Adrenal gland (tissue), 12 donors: Measurements from ENCODE around the gene RTL1. TPM values are rescaled to one million over a fixed set of nuclear protein-coding genes. Genes with fewer than 3 reads are reported as not detected.
A peak's percentile ranks its signal among the peaks of the same experiment; 100 is the strongest.

Experiments used
- DNase-seq, 7 donors: peaks; one replicate each; pipeline ENCODE4 v3.0.0-alpha.2; 2019 to 2020
- H3K27ac ChIP-seq, 5 donors: fragments of 200-600 bp; sonication (generic) in 4 of 5; 1 replicate in 3 of 5; 2 replicates in 2 of 5; pipeline versions ENCODE4 v1.5.1 to v1.8.0; 2016 to 2020; ENCODE audit warnings: mild to moderate bottlenecking in 1 of 5
- H3K27me3 ChIP-seq: fragments of 200-600 bp; 2 replicates; pipeline ENCODE4 v1.8.0; 2021
- H3K36me3 ChIP-seq, 2 donors: fragments of 200-600 bp; replicated peaks in 1 of 2; 1 replicate in 1 of 2; 2 replicates in 1 of 2; pipeline versions ENCODE4 v1.5.1 to v1.8.0; 2018 to 2022
- H3K4me1 ChIP-seq, 2 donors: fragments of 200-600 bp; replicated peaks in 1 of 2; 1 replicate in 1 of 2; 2 replicates in 1 of 2; pipeline versions ENCODE4 v1.5.1 to v1.8.0; 2018 to 2021
- H3K4me3 ChIP-seq, 4 donors: fragments of 200-600 bp; sonication (generic) in 3 of 4; one replicate each; pipeline ENCODE4 v1.5.1; 2016 to 2018
- H3K9me3 ChIP-seq, 3 donors: fragments of 200-600 bp; sonication (generic) in 1 of 3; replicated peaks in 1 of 3; 1 replicate in 2 of 3; 2 replicates in 1 of 3; pipeline versions ENCODE4 v1.5.1 to v1.8.0; 2016 to 2021
- CTCF ChIP-seq, 6 experiments: fragments of 450-650 bp in 4 of 6; fragments of 200-600 bp in 2 of 6; sonication (generic) in 1 of 6; IDR thresholded peaks; 1 replicate in 5 of 6; 2 replicates in 1 of 6; pipeline versions ENCODE4 v1.5.1 to v1.8.0; 2016 to 2021; ENCODE audit warnings: antibody characterized with exemption in 6 of 6, mild to moderate bottlenecking in 2 of 6, moderate library complexity in 1 of 6
- POLR2A ChIP-seq, 2 donors: fragments of 450-650 bp; IDR thresholded peaks; one replicate each; pipeline ENCODE4 v1.6.1; 2017; ENCODE audit warnings: antibody characterized with exemption in 2 of 2, mild to moderate bottlenecking in 2 of 2, moderate library complexity in 1 of 2
- WGBS, 4 donors: extraction: QIAGEN DNeasy Blood & Tissue Kit in 2 of 4; methylation state at CpG; one replicate each; pipeline versions ENCODE4 v1.1.5 to v1.1.7; 2013 to 2017; 5-methylcytosine and 5-hydroxymethylcytosine counted together
- intact Hi-C, 2 donors: fragments of 100-400 bp; cut with DNase I; formaldehyde crosslinking; loops; one replicate each; pipeline versions ENCODE4 v1.14.1 to v1.15.0; 2022 to 2023
- polyA plus RNA-seq, 3 donors: library from polyadenylated mRNA; stranded (reverse); fragments of 200-250 nt in 2 of 3; fragments of 350-450 nt in 1 of 3; fragmentation: Illumina TruSeq in 1 of 3; extraction: RNeasy Lipid Tissue Mini Kit (QIAGEN cat#74804) in 1 of 3; gene quantifications; one replicate each; pipeline ENCODE4 v1.2.3, GENCODE V29; 2013 to 2014
- total RNA-seq, 9 donors: library from RNA; depleted of rRNA in 4 of 9; stranded (reverse); fragments of >200 nt in 4 of 9; fragments of 120-200 nt in 1 of 9; fragmentation: NEBNext Ultra II Directional in 1 of 9; extraction: Animal tissue kit (Norgen Biotek cat#: 25700) in 1 of 9; gene quantifications; one replicate each; pipeline versions ENCODE4 v1.1.0 to v1.2.4, GENCODE V29; 2013 to 2023
- donor health status: healthy with polysubstance abuse.
- donor health status: Bipolar disorder and iron deficiency.
- donor health status: DM: yes; HTN: yes; CAD: no.
- donor health status: DM: no; HTN: no; CAD: no.
- donor health status: DM: no; HTN: no; CAD: no.
- donor health status: DM: yes; HTN: yes; CAD: no.

The RTL1 gene
- total and polyA plus RNA-seq, 12 donors, result 0.11 to 6.2 (median 1.0) TPM; not detected in 3

GRCh38 chr14:100859781-100860180 lies 43.7 kb downstream of the RTL1 start:
- TF ChIP-seq CTCF (IDR thresholded peaks at IDR 0.05) (no peak), POLR2A (IDR thresholded peaks at IDR 0.05) (no peak)
- no peaks in the 10 kb centered on the region for H3K9me3 ChIP-seq
- peak overlapping the region in 1 of 5 donors; percentile 8 for H3K27ac ChIP-seq
- DNase-seq, result no peak
- H3K4me3 ChIP-seq, result no peak overlapping the region
- peaks cover 0 to 14% of the 10 kb centered on the region in 2 donors for H3K4me1 ChIP-seq
- H3K27me3 ChIP-seq, result no peaks in the 10 kb centered on the region
- 89 to 96% (median 90%) methylated on average over 8 to 18 of the region's 18 CpGs for WGBS, 4 donors
- intact Hi-C loops, result no loop called here
- H3K36me3 ChIP-seq, result peaks cover 0 to 14% of the 10 kb centered on the region in 2 donors

- H3K27ac ChIP-seq, result peak overlapping the region in 1 of 5 donors; percentile 22
- H3K4me3 ChIP-seq, result no peak overlapping the region
- no peak for DNase-seq
These were observed 44.7 kb downstream of the RTL1 start for GRCh38 chr14:100858838-100859220.

DNA sequence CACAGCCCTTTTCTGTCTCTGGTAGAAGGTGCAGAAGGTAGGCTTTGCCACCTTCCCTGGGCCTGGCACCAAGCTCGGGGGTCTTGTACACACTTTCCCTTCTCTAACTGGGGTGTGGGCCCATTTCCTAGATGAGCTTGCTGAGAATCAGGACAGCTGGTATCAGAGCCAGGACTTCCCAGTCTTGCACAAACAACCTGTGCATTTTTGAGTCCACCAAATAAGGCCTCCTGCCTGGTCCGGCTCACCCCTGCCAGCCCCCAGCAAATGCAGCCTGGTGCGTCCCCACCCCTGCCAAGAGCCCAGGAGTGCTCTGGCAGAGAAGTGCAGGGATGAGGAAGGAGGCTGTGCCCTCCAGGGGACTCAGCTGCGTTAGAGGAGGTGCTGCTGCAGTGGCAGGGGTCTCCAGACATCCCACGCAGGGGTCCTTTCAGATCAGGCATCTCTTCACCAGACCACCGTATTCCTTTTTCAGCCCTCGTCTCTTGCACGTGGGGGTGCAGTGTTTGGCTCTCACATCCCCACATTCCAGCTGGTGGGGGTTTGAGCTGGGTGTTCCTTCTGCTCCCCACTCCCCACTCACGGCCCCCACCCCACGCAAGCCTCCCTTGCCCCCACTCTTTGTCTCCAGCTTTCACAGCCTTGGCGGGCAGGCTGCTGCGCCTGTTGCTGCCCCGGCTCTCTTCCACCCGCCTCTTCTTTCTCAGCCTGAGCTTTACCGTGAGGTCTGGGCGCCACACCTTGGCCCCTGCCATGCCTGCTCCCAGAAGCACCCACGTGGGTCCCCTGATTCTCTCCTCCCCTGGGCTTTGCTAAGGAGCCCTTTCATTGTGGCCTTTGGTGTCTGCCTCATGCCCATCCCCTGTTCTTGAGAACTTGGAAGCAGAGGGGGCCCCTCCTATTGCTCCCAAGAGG lies 45.3 kb downstream of the RTL1 start:
- Histone ChIP-seq H3K36me3 (peaks cover 0 to 14% of the 10 kb centered on the region in 2 donors), H3K9me3 (no peaks in the 10 kb centered on the region), H3K4me1 (peaks cover 0 to 14% of the 10 kb centered on the region in 2 donors), H3K4me3 (no peak overlapping the region), H3K27ac (peak overlapping the region in 1 of 5 donors; percentile 26), H3K27me3 (no peaks in the 10 kb centered on the region)
- no peak for TF ChIP-seq POLR2A (IDR thresholded peaks at IDR 0.05)
- TF ChIP-seq CTCF (IDR thresholded peaks at IDR 0.05), result no peak
- 72 to 77% (median 76%) methylated on average over 14 to 17 of the region's 17 CpGs for WGBS, 4 donors
- DNase-seq, result no peak
- intact Hi-C loops, result no loop called here

More at GRCh38 chr14:100858838-100859220, 44.7 kb downstream of the RTL1 start:
- Histone ChIP-seq H3K9me3 (no peaks in the 10 kb centered on the region), H3K27me3 (no peaks in the 10 kb centered on the region), H3K36me3 (peaks cover 0 to 14% of the 10 kb centered on the region in 2 donors), H3K4me1 (peaks cover 0 to 14% of the 10 kb centered on the region in 2 donors)
- WGBS, 4 donors, result 65 to 89% (median 75%) methylated on average over 5 to 8 of the region's 8 CpGs
- TF ChIP-seq CTCF (IDR thresholded peaks at IDR 0.05), result no peak
- TF ChIP-seq POLR2A (IDR thresholded peaks at IDR 0.05), result no peak
- intact Hi-C loops, result no loop called here

- peaks cover 0 to 10% of the 10 kb centered on the region in 2 donors for H3K4me1 ChIP-seq
- TF ChIP-seq CTCF (IDR thresholded peaks at IDR 0.05), result no peak
- no peak for TF ChIP-seq POLR2A (IDR thresholded peaks at IDR 0.05)
- intact Hi-C loops, result no loop called here
- H3K27ac ChIP-seq, result no peak overlapping the region
- H3K27me3 ChIP-seq, result no peaks in the 10 kb centered on the region
- H3K36me3 ChIP-seq, result peaks cover 0 to 10% of the 10 kb centered on the region in 2 donors
- no peak for DNase-seq
- H3K4me3 ChIP-seq, result no peak overlapping the region
- H3K9me3 ChIP-seq, result no peaks in the 10 kb centered on the region
- WGBS, 4 donors, result 58 to 86% (median 73%) methylated on average over 13 to 14 of the region's 14 CpGs
These were observed 46.1 kb downstream of the RTL1 start for GRCh38 chr14:100857233-100857922.
